Mesenteric fat pad (tissue), 1 donor: Measurements from ENCODE around the gene LRP5. TPM values are rescaled to one million over a fixed set of nuclear protein-coding genes. Genes with fewer than 3 reads are reported as not detected.

Experiments
- DNase-seq: peaks from one replicate; pipeline ENCODE4 v3.0.0-alpha.2; 2020; ENCODE audit warnings: low spot score
- total RNA-seq: library from RNA; stranded (reverse); fragmentation: NEBNext Ultra II Directional; extraction: Animal tissue kit (Norgen Biotek cat#: 25700); gene quantifications from one replicate; pipeline ENCODE4 v1.2.1, GENCODE V29; 2021
- donor health status: DM: yes; HTN: yes; CAD: no.

The LRP5 gene
- total RNA-seq, 1 donor from 2014 or later, result 59.9 TPM

- DNase-seq, result no peak
Measured at GRCh38 chr11:68345776-68346461, 33.5 kb downstream of the LRP5 start.

GRCh38 chr11:68346462-68346790 is 34.0 kb downstream of the LRP5 start:
- DNase-seq, result no peak

GRCh38 chr11:68347345-68347744 is 35.0 kb downstream of the LRP5 start:
- DNase-seq, result no peak

GRCh38 chr11:68347841-68348240 is 35.5 kb downstream of the LRP5 start:
- no peak for DNase-seq

GRCh38 chr11:68349461-68350249 is 37.3 kb downstream of the LRP5 start:
- no peak for DNase-seq

- no peak for DNase-seq
Measured at GRCh38 chr11:68350759-68351449, 38.5 kb downstream of the LRP5 start.

GRCh38 chr11:68351450-68352275 is 39.3 kb downstream of the LRP5 start:
- no peak for DNase-seq

GRCh38 chr11:68352591-68352990 is 40.2 kb downstream of the LRP5 start:
- no peak for DNase-seq

GRCh38 chr11:68353118-68353517 is 40.7 kb downstream of the LRP5 start:
- no peak for DNase-seq

- no peak for DNase-seq
Measured at GRCh38 chr11:68353669-68354068, 41.3 kb downstream of the LRP5 start.

- no peak for DNase-seq
Measured at GRCh38 chr11:68354148-68354872, 41.9 kb downstream of the LRP5 start.

GRCh38 chr11:68355471-68355870 is 43.1 kb downstream of the LRP5 start:
- no peak for DNase-seq

GRCh38 chr11:68357568-68357967 is 45.2 kb downstream of the LRP5 start:
- DNase-seq, result no peak

- no peak for DNase-seq
Measured at GRCh38 chr11:68358416-68358815, 46.0 kb downstream of the LRP5 start.

- DNase-seq, result no peak
Measured at GRCh38 chr11:68361702-68362101, 49.3 kb downstream of the LRP5 start.

- DNase-seq, result no peak
Measured at GRCh38 chr11:68362801-68363379, 50.5 kb downstream of the LRP5 start.

- no peak for DNase-seq
Measured at GRCh38 chr11:68363776-68364175, 51.4 kb downstream of the LRP5 start.

GRCh38 chr11:68364581-68364980 is 52.2 kb downstream of the LRP5 start:
- DNase-seq, result no peak

- no peak for DNase-seq
Measured at GRCh38 chr11:68365943-68366435, 53.6 kb downstream of the LRP5 start.

GRCh38 chr11:68367252-68367651 is 54.9 kb downstream of the LRP5 start:
- DNase-seq, result no peak
